Measurements from ENCODE around the gene FBXL17.

GRCh38 chr5:108238461-108238860 is 143.4 kb downstream of the FBXL17 start:
- TF ChIP-seq POLR2A (IDR thresholded peaks at IDR 0.05; ENCODE audit: low read depth, low read length) (no peak), CTCF (conservative IDR thresholded peaks at IDR 0.05; ENCODE audit: low read depth, low read length) (no peak), FOS (IDR thresholded peaks at IDR 0.05; ENCODE audit: low read depth, low read length) (no peak), RFX5 (IDR thresholded peaks at IDR 0.05; ENCODE audit: low read depth, low read length) (no peak), RAD21 (IDR thresholded peaks at IDR 0.05; ENCODE audit: low read length) (no peak), RCOR1 (IDR thresholded peaks at IDR 0.05; ENCODE audit: insufficient replicate concordance, low read length) (no peak), SMC3 (IDR thresholded peaks at IDR 0.05; ENCODE audit: low read depth, low read length) (no peak), USF2 (IDR thresholded peaks at IDR 0.05; ENCODE audit: low read depth, low read length) (no peak), NFE2L2 (IDR thresholded peaks at IDR 0.05; ENCODE audit: low read depth, low read length) (no peak), CEBPB (IDR thresholded peaks at IDR 0.05; ENCODE audit: low read depth, low read length) (no peak), CHD1 (IDR thresholded peaks at IDR 0.05; ENCODE audit: low read depth, low read length) (no peak), BHLHE40 (IDR thresholded peaks at IDR 0.05; ENCODE audit: low read depth, low read length) (no peak), MXI1 (IDR thresholded peaks at IDR 0.05; ENCODE audit: borderline replicate concordance, low read depth, low read length) (no peak), ELK1 (IDR thresholded peaks at IDR 0.05; ENCODE audit: borderline replicate concordance, low read depth, low read length) (no peak)

Data from IMR-90 (cell line).